Panc1 (cell line): ENCODE results near the gene CALCA.

Source experiments
- POLR2AphosphoS5 ChIP-seq: IDR thresholded peaks from 2 replicates; pipeline ENCODE4 v1.6.1; 2012; ENCODE audit warnings: mild to moderate bottlenecking, low read depth, low read length, moderate library complexity
- REST ChIP-seq, 2 experiments: IDR thresholded peaks; 2 replicates each; pipeline ENCODE4 v1.6.1; 2011 to 2012; ENCODE audit warnings: low read depth in 2 of 2, control low read depth in 1 of 2, low read length in 1 of 2, mild to moderate bottlenecking in 1 of 2, moderate library complexity in 1 of 2; ENCODE audit not compliant: insufficient read depth in 1 of 2
- SIN3A ChIP-seq: IDR thresholded peaks from 2 replicates; pipeline ENCODE4 v1.6.1; 2012; ENCODE audit warnings: low read depth, mild to moderate bottlenecking, low read length, moderate library complexity, borderline replicate concordance; ENCODE audit not compliant: insufficient read depth
- TCF7L2 ChIP-seq: IDR thresholded peaks from 2 replicates; pipeline ENCODE4 v1.6.1; 2011; ENCODE audit warnings: mild to moderate bottlenecking, low read depth, low read length, inconsistent platforms
- TF ChIP-seq, protein P1 (sequence below): fragments of 450-650 bp; IDR thresholded peaks from 2 replicates; pipeline ENCODE4 v1.5.1; 2017; ENCODE audit warnings: mild to moderate bottlenecking

GRCh38 chr11:15010865-15011264 lies 38.7 kb upstream of the CALCA start:
- TF ChIP-seq, protein P1, sequence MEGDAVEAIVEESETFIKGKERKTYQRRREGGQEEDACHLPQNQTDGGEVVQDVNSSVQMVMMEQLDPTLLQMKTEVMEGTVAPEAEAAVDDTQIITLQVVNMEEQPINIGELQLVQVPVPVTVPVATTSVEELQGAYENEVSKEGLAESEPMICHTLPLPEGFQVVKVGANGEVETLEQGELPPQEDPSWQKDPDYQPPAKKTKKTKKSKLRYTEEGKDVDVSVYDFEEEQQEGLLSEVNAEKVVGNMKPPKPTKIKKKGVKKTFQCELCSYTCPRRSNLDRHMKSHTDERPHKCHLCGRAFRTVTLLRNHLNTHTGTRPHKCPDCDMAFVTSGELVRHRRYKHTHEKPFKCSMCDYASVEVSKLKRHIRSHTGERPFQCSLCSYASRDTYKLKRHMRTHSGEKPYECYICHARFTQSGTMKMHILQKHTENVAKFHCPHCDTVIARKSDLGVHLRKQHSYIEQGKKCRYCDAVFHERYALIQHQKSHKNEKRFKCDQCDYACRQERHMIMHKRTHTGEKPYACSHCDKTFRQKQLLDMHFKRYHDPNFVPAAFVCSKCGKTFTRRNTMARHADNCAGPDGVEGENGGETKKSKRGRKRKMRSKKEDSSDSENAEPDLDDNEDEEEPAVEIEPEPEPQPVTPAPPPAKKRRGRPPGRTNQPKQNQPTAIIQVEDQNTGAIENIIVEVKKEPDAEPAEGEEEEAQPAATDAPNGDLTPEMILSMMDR = no peak
- TF ChIP-seq POLR2AphosphoS5 (no peak), REST (IDR thresholded peaks at IDR 0.05; ENCODE audit: insufficient read depth in 1 of 2, low read depth in 2 of 2, low read length in 1 of 2) (no peak), SIN3A (no peak), TCF7L2 (no peak)
